Right atrium auricular region (tissue), 2 donors: ENCODE data around the gene RASGRF2. TPM values are rescaled to one million over a fixed set of nuclear protein-coding genes. Genes with fewer than 3 reads are reported as not detected.

Experiments
- DNase-seq: peaks from one replicate; pipeline ENCODE4 v3.0.0-alpha.2; 2019; ENCODE audit warnings: low spot score
- H3K27ac ChIP-seq, 2 donors: fragments of 200-600 bp; sonication (generic); 1 replicate in 1 of 2; 2 replicates in 1 of 2; pipeline ENCODE4 v1.5.1; 2016 to 2019
- H3K27me3 ChIP-seq, 2 donors: fragments of 200-600 bp; sonication (generic); one replicate each; pipeline versions ENCODE4 v1.5.1 to v1.6.0; 2017 to 2019
- H3K36me3 ChIP-seq: fragments of 200-600 bp; sonication (generic); one replicate; pipeline ENCODE4 v1.5.1; 2016
- H3K4me1 ChIP-seq, 2 donors: fragments of 200-600 bp; sonication (generic); one replicate each; pipeline versions ENCODE4 v1.5.1 to v1.6.0; 2017 to 2019
- H3K4me3 ChIP-seq, 2 donors: fragments of 200-600 bp; sonication (generic); 1 replicate in 1 of 2; 2 replicates in 1 of 2; pipeline ENCODE4 v1.5.1; 2017 to 2019; ENCODE audit warnings: mild to moderate bottlenecking in 1 of 2, moderate library complexity in 1 of 2
- H3K9me3 ChIP-seq, 2 donors: fragments of 200-600 bp; sonication (generic); one replicate each; pipeline ENCODE4 v1.5.1; 2019
- total RNA-seq, 2 donors: library from RNA; depleted of rRNA; stranded (reverse); fragments of >200 nt; gene quantifications; one replicate each; pipeline ENCODE4 v1.1.0, GENCODE V29; 2016
- TF ChIP-seq, protein P1 (sequence below), 2 donors: fragments of 200-600 bp; sonication (generic); IDR thresholded peaks; one replicate each; pipeline ENCODE4 v1.5.1; 2019; ENCODE audit warnings: antibody characterized with exemption in 2 of 2

RASGRF2 gene
- total RNA-seq, 2 donors from 2014 or later: 3.5 to 6.3 TPM

DNA sequence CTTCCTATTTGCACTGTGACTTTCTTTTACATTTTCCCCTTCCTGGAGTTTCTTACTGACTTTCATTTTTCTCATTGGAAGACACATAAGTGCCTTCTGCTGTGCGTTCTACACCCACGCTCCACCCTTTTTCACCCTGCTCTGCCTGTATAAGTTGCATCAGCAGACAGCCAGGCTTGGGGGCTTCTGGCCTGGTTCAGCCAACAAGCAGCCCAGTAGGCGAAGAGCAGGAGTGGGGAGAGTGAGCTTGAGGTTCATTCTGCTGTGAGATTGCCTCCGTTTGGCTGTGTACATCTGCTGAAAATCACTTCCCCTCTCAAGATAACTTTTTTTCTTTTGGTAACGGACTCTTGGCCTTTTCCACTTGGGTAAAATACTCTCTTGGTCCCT lies 38.4 kb downstream of the RASGRF2 start:
- Histone ChIP-seq H3K27me3 (no peaks in the 10 kb centered on the region), H3K4me1 (no peaks in the 10 kb centered on the region), H3K27ac (no peak overlapping the region), H3K36me3 (no peaks in the 10 kb centered on the region), H3K9me3 (no peaks in the 10 kb centered on the region), H3K4me3 (no peak overlapping the region)
- TF ChIP-seq, protein P1, sequence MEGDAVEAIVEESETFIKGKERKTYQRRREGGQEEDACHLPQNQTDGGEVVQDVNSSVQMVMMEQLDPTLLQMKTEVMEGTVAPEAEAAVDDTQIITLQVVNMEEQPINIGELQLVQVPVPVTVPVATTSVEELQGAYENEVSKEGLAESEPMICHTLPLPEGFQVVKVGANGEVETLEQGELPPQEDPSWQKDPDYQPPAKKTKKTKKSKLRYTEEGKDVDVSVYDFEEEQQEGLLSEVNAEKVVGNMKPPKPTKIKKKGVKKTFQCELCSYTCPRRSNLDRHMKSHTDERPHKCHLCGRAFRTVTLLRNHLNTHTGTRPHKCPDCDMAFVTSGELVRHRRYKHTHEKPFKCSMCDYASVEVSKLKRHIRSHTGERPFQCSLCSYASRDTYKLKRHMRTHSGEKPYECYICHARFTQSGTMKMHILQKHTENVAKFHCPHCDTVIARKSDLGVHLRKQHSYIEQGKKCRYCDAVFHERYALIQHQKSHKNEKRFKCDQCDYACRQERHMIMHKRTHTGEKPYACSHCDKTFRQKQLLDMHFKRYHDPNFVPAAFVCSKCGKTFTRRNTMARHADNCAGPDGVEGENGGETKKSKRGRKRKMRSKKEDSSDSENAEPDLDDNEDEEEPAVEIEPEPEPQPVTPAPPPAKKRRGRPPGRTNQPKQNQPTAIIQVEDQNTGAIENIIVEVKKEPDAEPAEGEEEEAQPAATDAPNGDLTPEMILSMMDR (IDR thresholded peaks at IDR 0.05): no peak
- DNase-seq: no peak

DNA sequence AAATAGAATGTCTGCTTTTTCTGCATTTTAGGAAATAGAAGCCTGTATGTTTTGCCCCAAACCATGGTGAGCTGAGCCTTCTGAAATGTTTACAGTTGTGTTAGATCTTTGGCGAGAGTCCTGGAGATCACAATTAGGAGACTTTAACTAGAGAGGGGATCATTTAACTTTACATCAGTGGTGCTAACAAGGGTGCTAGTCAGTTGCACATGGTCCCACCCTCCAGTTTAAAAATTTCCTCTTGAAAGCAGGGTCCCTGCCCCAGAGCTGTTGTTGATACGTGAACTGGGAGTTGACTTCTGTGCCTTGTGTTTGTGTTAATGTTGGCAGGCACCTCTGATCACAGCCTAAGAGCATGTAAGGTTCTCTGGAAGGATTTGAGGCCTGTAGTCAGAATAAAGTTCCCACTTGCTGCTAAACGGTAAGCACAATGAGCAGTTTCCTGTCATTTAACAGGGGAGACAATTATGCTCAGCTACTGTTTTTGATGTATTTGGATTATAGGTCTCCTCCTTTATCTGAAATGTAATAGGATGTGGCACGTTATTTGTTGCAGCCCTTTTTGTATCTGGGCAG lies 43.7 kb downstream of the RASGRF2 start:
- Histone ChIP-seq H3K27me3 (no peaks in the 10 kb centered on the region), H3K27ac (peak overlapping the region; percentile 22 to 40), H3K4me3 (no peak overlapping the region), H3K9me3 (no peaks in the 10 kb centered on the region), H3K4me1 (no peaks in the 10 kb centered on the region), H3K36me3 (no peaks in the 10 kb centered on the region)
- DNase-seq: no peak
- TF ChIP-seq, protein P1 (IDR thresholded peaks at IDR 0.05): no peak

DNA sequence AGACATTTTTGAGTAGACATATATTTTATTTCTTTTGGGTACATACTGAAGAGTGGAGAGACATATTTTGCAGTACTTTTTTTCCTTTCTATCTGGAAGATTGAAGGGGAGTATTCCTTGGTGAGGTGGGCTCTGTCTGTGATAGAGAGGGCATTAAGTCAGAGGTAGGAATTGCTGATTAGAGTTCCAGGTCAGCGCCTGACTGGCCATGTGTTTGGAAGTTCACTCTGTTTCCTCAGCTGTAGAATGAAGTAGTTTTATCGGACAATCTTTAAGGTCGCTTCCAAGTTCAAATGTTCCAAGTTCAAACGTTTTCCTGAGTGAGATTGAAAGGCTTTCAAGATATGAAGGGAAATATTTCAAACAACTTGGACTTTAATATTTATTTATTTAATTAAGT lies 45.5 kb downstream of the RASGRF2 start:
- H3K4me3 ChIP-seq: no peak overlapping the region
- no peak for DNase-seq
- no peaks in the 10 kb centered on the region for H3K9me3 ChIP-seq
- H3K27me3 ChIP-seq: no peaks in the 10 kb centered on the region
- H3K27ac ChIP-seq: peak overlapping the region in 1 of 2 donors; percentile 5
- TF ChIP-seq, protein P1 (IDR thresholded peaks at IDR 0.05): no peak
- H3K36me3 ChIP-seq: no peaks in the 10 kb centered on the region
- H3K4me1 ChIP-seq: no peaks in the 10 kb centered on the region

DNA sequence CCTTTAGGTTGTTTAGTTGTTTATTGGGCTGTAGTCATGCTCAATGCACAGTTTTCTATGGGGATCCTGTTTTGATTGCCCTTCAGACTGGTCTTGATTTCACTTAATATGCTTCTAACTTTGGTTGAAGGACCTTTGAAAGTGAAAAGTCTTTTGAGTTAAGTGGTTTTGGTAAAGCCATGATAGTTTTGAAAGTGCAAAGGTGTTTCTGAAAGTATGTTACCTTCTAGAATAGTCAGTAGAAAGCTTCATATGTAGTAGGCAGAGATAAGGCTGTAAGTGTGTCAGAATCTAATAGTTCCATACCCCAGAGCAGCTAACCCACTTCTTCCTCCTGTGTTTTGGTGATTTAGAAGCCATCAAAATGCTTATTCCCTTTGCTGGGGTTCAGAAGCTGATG lies 46.1 kb downstream of the RASGRF2 start:
- no peaks in the 10 kb centered on the region for H3K36me3 ChIP-seq
- H3K27me3 ChIP-seq: no peaks in the 10 kb centered on the region
- H3K4me3 ChIP-seq: no peak overlapping the region
- H3K4me1 ChIP-seq: no peaks in the 10 kb centered on the region
- TF ChIP-seq, protein P1 (IDR thresholded peaks at IDR 0.05): no peak
- no peaks in the 10 kb centered on the region for H3K9me3 ChIP-seq
- H3K27ac ChIP-seq: peak overlapping the region in 1 of 2 donors; percentile 11
- DNase-seq: no peak

DNA sequence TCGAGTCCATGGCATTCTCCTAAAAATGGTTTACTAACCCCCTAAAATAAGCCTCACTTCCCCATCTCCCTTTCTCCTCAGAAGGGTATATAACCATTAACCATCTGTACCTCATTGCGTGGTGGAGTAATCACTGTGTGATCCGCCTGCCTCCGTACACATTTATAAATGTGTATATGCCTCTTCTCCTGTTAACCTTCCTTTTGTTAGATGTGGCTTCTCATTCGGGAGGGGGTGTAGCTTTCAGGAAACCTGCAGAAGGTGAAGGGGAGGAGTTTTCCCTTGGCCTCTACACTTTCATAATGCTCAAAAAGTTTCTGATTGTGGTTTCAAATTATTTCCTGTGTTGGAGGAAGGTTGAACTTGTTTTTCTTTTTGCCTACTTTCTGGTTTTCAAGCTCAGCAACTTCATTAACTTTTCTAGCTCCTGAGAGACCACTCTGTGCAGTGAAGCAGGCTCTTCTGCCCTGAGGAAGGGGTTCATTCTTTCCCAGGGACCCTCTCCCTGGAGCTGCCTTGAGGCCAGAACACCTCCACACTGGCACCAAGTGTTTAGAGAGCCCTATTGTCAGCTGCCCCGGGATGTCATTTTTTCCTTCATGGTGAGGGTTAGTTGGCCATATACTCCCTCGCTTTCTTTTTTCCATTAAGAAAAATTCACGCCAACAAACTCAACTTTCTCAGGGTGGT lies 46.9 kb downstream of the RASGRF2 start:
- no peaks in the 10 kb centered on the region for H3K4me1 ChIP-seq
- no peak overlapping the region for H3K27ac ChIP-seq
- H3K27me3 ChIP-seq: no peaks in the 10 kb centered on the region
- no peaks in the 10 kb centered on the region for H3K36me3 ChIP-seq
- no peaks in the 10 kb centered on the region for H3K9me3 ChIP-seq
- TF ChIP-seq, protein P1 (IDR thresholded peaks at IDR 0.05): no peak
- no peak for DNase-seq
- no peak overlapping the region for H3K4me3 ChIP-seq

DNA sequence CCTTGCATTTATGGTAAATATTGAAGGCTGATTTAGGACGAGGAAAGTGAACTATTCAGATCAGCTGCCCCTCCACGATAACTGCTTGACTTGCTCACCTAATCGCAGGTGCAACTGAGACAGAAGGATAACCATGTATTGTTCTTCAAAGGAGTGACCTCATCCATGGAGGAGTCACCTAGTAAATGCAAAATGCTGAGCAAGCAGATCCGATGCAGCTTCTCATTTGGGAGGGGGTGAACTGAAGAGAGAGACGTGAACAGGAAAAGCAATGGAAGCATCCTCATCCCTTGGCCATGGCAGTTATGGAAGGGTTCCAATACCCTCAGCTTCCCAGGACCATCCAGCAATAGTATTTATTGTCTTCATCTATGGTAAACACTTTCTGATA lies 47.5 kb downstream of the RASGRF2 start:
- Histone ChIP-seq H3K36me3 (no peaks in the 10 kb centered on the region), H3K9me3 (no peaks in the 10 kb centered on the region), H3K4me3 (no peak overlapping the region), H3K27ac (no peak overlapping the region), H3K27me3 (no peaks in the 10 kb centered on the region), H3K4me1 (no peaks in the 10 kb centered on the region)
- TF ChIP-seq, protein P1 (IDR thresholded peaks at IDR 0.05): no peak
- DNase-seq: no peak
